ENCODE data around the gene LRRC1. TPM values are rescaled to one million over a fixed set of nuclear protein-coding genes. Genes with fewer than 3 reads are reported as not detected.

LRRC1 gene
- total and polyA plus RNA-seq, 2 of the 8 experiments (the other 6 are each of a cell fraction or from before 2014, with no cell fraction given): 6.7 to 15.9 TPM

DNA sequence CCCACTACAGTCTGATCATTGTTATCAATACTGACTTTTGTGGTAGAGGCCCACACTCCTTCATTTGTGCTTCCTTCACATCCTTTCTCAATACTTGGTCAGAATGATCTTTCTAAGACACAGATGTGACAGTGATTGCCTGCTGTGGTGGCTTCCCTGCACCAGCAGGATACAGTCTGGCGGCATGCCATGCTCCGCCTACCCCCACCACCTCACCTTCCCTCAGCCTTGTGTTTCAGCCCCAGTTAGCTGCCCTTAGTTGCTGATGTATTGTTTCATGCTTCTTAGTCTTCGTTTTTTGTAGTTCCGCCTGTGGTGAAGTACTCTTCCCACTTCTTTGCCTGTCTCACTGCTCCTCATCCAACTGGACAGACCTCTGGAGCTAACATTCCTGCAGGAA lies 10.9 kb downstream of the LRRC1 start:
- H3K4me2 ChIP-seq (ENCODE audit: insufficient read depth in 1 of 2, low read depth in 2 of 2, low read length in 2 of 2): peak overlapping the region; percentile 23 to 43; a peak in 1 of 4 replicates
- H3K27ac ChIP-seq (ENCODE audit: low read depth, low read length): no peak overlapping the region
- peaks cover 7% of the 10 kb centered on the region; the same call in 1 of the 2 replicates for H3K79me1 ChIP-seq (ENCODE audit: low read depth, low read length)
- no peaks in the 10 kb centered on the region for H3K9me3 ChIP-seq (ENCODE audit: insufficient read depth in 2 of 2, low read depth in 1 of 2, low read length in 1 of 2)
- no peaks in the 10 kb centered on the region for H3K27me3 ChIP-seq (replicated peaks in 1 of 4; ENCODE audit: control insufficient read depth in 3 of 4, extremely low read depth in 1 of 4, insufficient read depth in 3 of 4, low read length in 3 of 4)
- H4K8ac ChIP-seq (ENCODE audit: extremely low read depth, insufficient read depth, low read length): no peak overlapping the region
- no peak overlapping the region for H2BK20ac ChIP-seq (ENCODE audit: low read length)
- no peak overlapping the region for H3K4ac ChIP-seq (replicated peaks; ENCODE audit: insufficient read length, low read depth, low read length)
- H3K4me3 ChIP-seq (ENCODE audit: extremely low read depth in 1 of 4, insufficient read depth in 2 of 4, low read depth in 3 of 4, low read length in 4 of 4): no peak overlapping the region
- no peaks in the 10 kb centered on the region for H3K23me2 ChIP-seq (ENCODE audit: low read depth, low read length)
- peaks cover 0 to 12% (median 11%) of the 10 kb centered on the region in 4 experiments; a peak in 6 of 7 replicates for H3K4me1 ChIP-seq (replicated peaks in 1 of 4; ENCODE audit: control insufficient read depth in 3 of 4, insufficient read depth in 4 of 4, low read length in 3 of 4)
- H4K5ac ChIP-seq (ENCODE audit: insufficient read length, low read depth, low read length): no peak overlapping the region
- FAIRE-seq (no peak), DNase-seq (ENCODE audit: low read depth in 1 of 2, low spot score in 2 of 2) (no peak)
- CTCF ChIA-PET (ENCODE audit: partially characterized antibody): interaction anchor here (0.8 to 1.8 kb wide), 4 partner anchors 10 to 150 kb away, joined by 3 to 7 read pairs (median 3); partner anchors contain the start of gene LRRC1
- H2BK5ac ChIP-seq (ENCODE audit: low read depth, low read length): no peak overlapping the region
- WGBS, 2 experiments (ENCODE audit: extremely low coverage in 1 of 2, insufficient coverage in 1 of 2, insufficient read length in 1 of 2, insufficient replicate concordance in 2 of 2, low coverage in 1 of 2, low lambda C conversion rate in 2 of 2, missing lambda C conversion rate in 1 of 2): 46% methylated on average over 4 of the region's 4 CpGs; no CpG with 5 or more reads in 1 of the 2 experiments
- no peak overlapping the region for H4K91ac ChIP-seq (replicated peaks; ENCODE audit: insufficient read length, low read length)
- H3K79me2 ChIP-seq (ENCODE audit: control insufficient read depth in 1 of 2, insufficient read depth in 2 of 2, low read length in 2 of 2): peaks cover 4 to 55% of the 10 kb centered on the region in 2 experiments; a peak in 3 of 4 replicates
- no peak overlapping the region for H3K9ac ChIP-seq (replicated peaks in 1 of 4; ENCODE audit: extremely low read depth in 1 of 4, low read depth in 3 of 4, low read length in 3 of 4)
- POLR2A ChIA-PET (ENCODE audit: partially characterized antibody): interaction anchor here (1.0 kb wide), 1 partner anchor 14 kb away, joined by 3 read pairs; no protein-coding TSS in a partner anchor
- H3K23ac ChIP-seq (ENCODE audit: insufficient read length): no peak overlapping the region
- peaks cover 2 to 8% of the 10 kb centered on the region in 2 experiments for H4K20me1 ChIP-seq (replicated peaks in 1 of 2; ENCODE audit: control insufficient read depth in 1 of 2, insufficient read depth in 2 of 2, low read length in 2 of 2)
- no peak overlapping the region for H2BK120ac ChIP-seq (replicated peaks; ENCODE audit: low read depth, low read length)
- H3K36me3 ChIP-seq (ENCODE audit: control insufficient read depth in 2 of 4, insufficient read depth in 4 of 4, low read length in 3 of 4): no peaks in the 10 kb centered on the region
- no peak overlapping the region for H3K14ac ChIP-seq (ENCODE audit: insufficient read length)
- H2AK5ac ChIP-seq (ENCODE audit: low read depth, low read length): no peak overlapping the region
- H2AFZ ChIP-seq (ENCODE audit: low read length): no peak overlapping the region
- H2BK12ac ChIP-seq (ENCODE audit: low read depth, low read length): no peak overlapping the region
- H3K56ac ChIP-seq (replicated peaks; ENCODE audit: insufficient read length, low read depth, low read length): no peak overlapping the region
- H2BK15ac ChIP-seq (ENCODE audit: low read length): no peak overlapping the region
- H3K18ac ChIP-seq (ENCODE audit: extremely low read depth, low read length): no peak overlapping the region
- no peak for TF ChIP-seq SP1 (IDR thresholded peaks at IDR 0.05; ENCODE audit: low read depth, low read length)
- no peak for TF ChIP-seq KDM1A (IDR thresholded peaks at IDR 0.05; ENCODE audit: borderline replicate concordance, low read length)
- no peak for TF ChIP-seq HDAC2 (IDR thresholded peaks at IDR 0.05; ENCODE audit: borderline replicate concordance in 1 of 2, low read depth in 2 of 2, low read length in 2 of 2)
- TF ChIP-seq EZH2 (IDR thresholded peaks at IDR 0.05; ENCODE audit: low read depth, low read length, severe bottlenecking): no peak
- no peak for TF ChIP-seq POU5F1 (IDR thresholded peaks at IDR 0.05; ENCODE audit: low read depth, low read length)
- no peak for TF ChIP-seq NRF1 (IDR thresholded peaks at IDR 0.05; ENCODE audit: low read depth, low read length)
- no peak for TF ChIP-seq TCF12 (IDR thresholded peaks at IDR 0.05; ENCODE audit: low read depth, low read length)
- TF ChIP-seq SRF (IDR thresholded peaks at IDR 0.05; ENCODE audit: low read depth, low read length): no peak
- TF ChIP-seq GTF2F1 (IDR thresholded peaks at IDR 0.05; ENCODE audit: borderline replicate concordance, low read depth, low read length): no peak
- TF ChIP-seq TAF7 (optimal IDR thresholded peaks at IDR 0.05; ENCODE audit: borderline replicate concordance, low read depth, low read length): no peak
- no peak for TF ChIP-seq CBX5 (IDR thresholded peaks at IDR 0.05; ENCODE audit: low read depth, low read length)
- no peak for TF ChIP-seq JUND (IDR thresholded peaks at IDR 0.05; ENCODE audit: low read length)
- TF ChIP-seq CHD1 (IDR thresholded peaks at IDR 0.05; ENCODE audit: low read depth, low read length): no peak
- TF ChIP-seq SIX5 (IDR thresholded peaks at IDR 0.05; ENCODE audit: low read depth, low read length): no peak
- no peak for TF ChIP-seq FOSL1 (IDR thresholded peaks at IDR 0.05; ENCODE audit: insufficient read depth, low read depth, low read length)
